Tibial artery (tissue), 4 donors: ENCODE data around the gene AFAP1L2.
A peak's percentile ranks its signal among the peaks of the same experiment; 100 is the strongest.

ENCODE experiments used
- DNase-seq, 2 donors: peaks; one replicate each; pipeline ENCODE4 v3.0.0-alpha.2; 2019
- H3K27ac ChIP-seq, 2 donors: fragments of 200-600 bp; sonication (generic) in 1 of 2; 1 replicate in 1 of 2; 2 replicates in 1 of 2; pipeline ENCODE4 v1.5.1; 2018 to 2019; ENCODE audit warnings: mild to moderate bottlenecking in 1 of 2
- H3K27me3 ChIP-seq, 2 donors: fragments of 200-600 bp; sonication (generic) in 1 of 2; one replicate each; pipeline versions ENCODE4 v1.5.1 to v1.6.0; 2016 to 2019
- H3K36me3 ChIP-seq, 3 donors: fragments of 200-600 bp; sonication (generic) in 2 of 3; one replicate each; pipeline ENCODE4 v1.5.1; 2016 to 2019; ENCODE audit warnings: mild to moderate bottlenecking in 2 of 3
- H3K4me1 ChIP-seq, 4 donors: fragments of 200-600 bp; sonication (generic) in 2 of 4; 1 replicate in 3 of 4; 2 replicates in 1 of 4; pipeline ENCODE4 v1.5.1; 2016 to 2019
- H3K4me3 ChIP-seq, 2 donors: fragments of 200-600 bp; sonication (generic) in 1 of 2; 1 replicate in 1 of 2; 2 replicates in 1 of 2; pipeline ENCODE4 v1.5.1; 2018 to 2019; ENCODE audit warnings: mild to moderate bottlenecking in 2 of 2
- H3K9me3 ChIP-seq, 3 donors: fragments of 200-600 bp; sonication (generic) in 1 of 3; one replicate each; pipeline ENCODE4 v1.5.1; 2016 to 2019
- CTCF ChIP-seq, 2 experiments: fragments of 200-600 bp in 1 of 2; fragments of 450-650 bp in 1 of 2; IDR thresholded peaks; one replicate each; pipeline ENCODE4 v1.5.1; 2017 to 2019; ENCODE audit warnings: antibody characterized with exemption in 2 of 2, mild to moderate bottlenecking in 1 of 2, moderate library complexity in 1 of 2
- intact Hi-C: fragments of 100-400 bp; cut with DNase I; formaldehyde crosslinking; loops from one replicate; pipeline ENCODE4 v1.15.0; 2023; ENCODE audit warnings: low total_unique reads

The AFAP1L2 gene

GRCh38 chr10:114379631-114380041, 24.7 kb downstream of the AFAP1L2 start:
- intact Hi-C loops: no loop called here
- Histone ChIP-seq H3K36me3 (no peaks in the 10 kb centered on the region), H3K4me3 (no peak overlapping the region), H3K27ac (no peak overlapping the region), H3K27me3 (no peaks in the 10 kb centered on the region), H3K9me3 (no peaks in the 10 kb centered on the region), H3K4me1 (peaks cover 0 to 8% (median 5%) of the 10 kb centered on the region in 4 donors)
- no peak for TF ChIP-seq CTCF (IDR thresholded peaks at IDR 0.05)
- DNase-seq: no peak

DNA sequence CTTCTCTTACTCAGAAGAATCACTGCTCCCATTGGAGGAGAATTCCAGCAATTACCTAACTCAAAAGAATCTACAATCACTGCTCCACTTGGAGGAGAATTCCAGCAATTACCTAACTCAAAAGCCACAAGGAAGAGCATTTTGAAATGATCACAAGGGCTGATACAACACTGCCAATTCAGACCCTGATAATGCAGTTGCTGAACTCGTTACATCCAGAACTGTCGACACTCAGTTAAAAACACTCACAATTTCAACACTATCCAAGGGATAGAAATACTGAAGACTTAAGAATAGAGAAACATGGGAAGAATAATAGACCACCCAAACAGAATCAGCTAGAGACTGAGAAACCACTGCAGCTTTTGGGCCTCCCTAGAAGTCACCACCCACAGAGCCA, 27.8 kb downstream of the AFAP1L2 start:
- Histone ChIP-seq H3K4me3 (no peak overlapping the region), H3K4me1 (peaks cover 0 to 16% (median 15%) of the 10 kb centered on the region in 4 donors), H3K27me3 (no peaks in the 10 kb centered on the region), H3K9me3 (no peaks in the 10 kb centered on the region), H3K36me3 (no peaks in the 10 kb centered on the region), H3K27ac (no peak overlapping the region)
- intact Hi-C loops: no loop called here
- no peak for DNase-seq
- TF ChIP-seq CTCF (IDR thresholded peaks at IDR 0.05): no peak

DNA sequence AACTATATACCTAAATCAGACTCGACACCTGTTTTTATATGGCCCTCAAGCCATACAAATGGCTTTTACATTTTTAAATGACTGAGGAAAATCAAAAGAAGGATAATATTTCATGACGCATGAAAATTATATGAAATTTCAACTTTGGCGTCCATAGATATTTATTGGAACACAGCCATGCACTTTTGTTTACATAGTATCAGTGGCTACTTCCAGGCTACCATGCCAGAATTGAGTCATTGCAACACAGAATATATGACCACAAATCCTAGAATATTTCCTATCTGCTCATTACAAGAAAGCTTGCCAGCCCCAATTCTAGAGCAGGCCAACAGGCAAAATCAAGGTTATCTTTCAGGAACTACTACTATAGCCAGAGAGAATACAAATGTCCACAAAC, 29.3 kb downstream of the AFAP1L2 start:
- peaks cover 0 to 20% (median 16%) of the 10 kb centered on the region in 4 donors for H3K4me1 ChIP-seq
- H3K27me3 ChIP-seq: no peaks in the 10 kb centered on the region
- intact Hi-C loops: no loop called here
- H3K27ac ChIP-seq: peak overlapping the region in 1 of 2 donors; percentile 55
- no peak for DNase-seq
- no peak overlapping the region for H3K4me3 ChIP-seq
- no peak for TF ChIP-seq CTCF (IDR thresholded peaks at IDR 0.05)
- no peaks in the 10 kb centered on the region for H3K9me3 ChIP-seq
- no peaks in the 10 kb centered on the region for H3K36me3 ChIP-seq

DNA sequence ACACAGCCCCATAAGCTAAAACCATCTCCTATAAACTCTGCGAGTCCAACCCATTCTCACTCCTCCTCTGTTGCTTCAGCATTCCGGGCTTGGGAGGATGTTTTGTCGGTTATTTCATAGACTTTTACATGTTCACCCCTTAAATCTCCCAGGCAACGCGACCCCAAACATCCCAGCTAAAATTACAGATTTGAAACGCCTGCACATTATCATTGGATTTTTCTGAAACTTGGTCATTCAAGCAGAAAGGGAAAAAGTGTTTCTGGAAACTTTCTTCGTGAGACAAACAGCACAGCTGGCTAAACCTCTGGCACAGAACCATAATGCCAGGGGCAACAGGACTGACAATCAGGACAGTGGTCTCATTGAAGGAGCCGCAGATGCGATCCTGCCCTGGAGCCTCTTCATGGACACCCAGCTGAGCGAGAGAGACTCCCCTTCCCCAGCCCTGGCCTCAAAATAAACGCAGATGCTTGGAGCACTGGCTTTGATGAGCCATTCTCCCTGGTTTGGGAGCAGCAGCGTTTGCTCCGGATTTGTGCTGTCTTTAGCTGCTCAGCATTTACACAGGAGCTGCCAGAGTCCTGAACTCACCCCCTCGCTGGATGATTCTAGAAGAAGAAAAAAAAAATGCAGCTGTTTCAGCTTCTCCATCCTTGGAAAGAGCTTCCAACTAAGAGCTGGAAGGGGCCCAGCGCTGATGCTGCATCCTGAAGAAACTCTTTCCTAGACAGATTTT, 30.1 kb downstream of the AFAP1L2 start:
- H3K27me3 ChIP-seq: no peaks in the 10 kb centered on the region
- no peak for TF ChIP-seq CTCF (IDR thresholded peaks at IDR 0.05)
- H3K36me3 ChIP-seq: no peaks in the 10 kb centered on the region
- H3K9me3 ChIP-seq: no peaks in the 10 kb centered on the region
- intact Hi-C loops: no loop called here
- peaks cover 0 to 20% (median 16%) of the 10 kb centered on the region in 4 donors for H3K4me1 ChIP-seq
- DNase-seq: peak in 1 of 2 donors; percentile 52
- H3K27ac ChIP-seq: peak overlapping the region; percentile 48 to 55
- H3K4me3 ChIP-seq: no peak overlapping the region

GRCh38 chr10:114373631-114374030, 30.7 kb downstream of the AFAP1L2 start:
- Histone ChIP-seq H3K27ac (peak overlapping the region; percentile 48 to 55), H3K4me1 (peaks cover 0 to 20% (median 16%) of the 10 kb centered on the region in 4 donors), H3K9me3 (no peaks in the 10 kb centered on the region), H3K27me3 (no peaks in the 10 kb centered on the region), H3K36me3 (no peaks in the 10 kb centered on the region), H3K4me3 (no peak overlapping the region)
- DNase-seq: no peak
- no peak for TF ChIP-seq CTCF (IDR thresholded peaks at IDR 0.05)
- intact Hi-C loops: no loop called here
